Fibroblast of the conjunctiva (primary cell): ENCODE measurements around the gene IFNAR1.

Experiments used
- DNase-seq: peaks from one replicate; pipeline ENCODE4 v3.0.0-alpha.2; 2010; ENCODE audit warnings: low read depth

Gene IFNAR1

GRCh38 chr21:33402001-33402979 is 77.5 kb downstream of the IFNAR1 start:
- DNase-seq: no peak

DNA sequence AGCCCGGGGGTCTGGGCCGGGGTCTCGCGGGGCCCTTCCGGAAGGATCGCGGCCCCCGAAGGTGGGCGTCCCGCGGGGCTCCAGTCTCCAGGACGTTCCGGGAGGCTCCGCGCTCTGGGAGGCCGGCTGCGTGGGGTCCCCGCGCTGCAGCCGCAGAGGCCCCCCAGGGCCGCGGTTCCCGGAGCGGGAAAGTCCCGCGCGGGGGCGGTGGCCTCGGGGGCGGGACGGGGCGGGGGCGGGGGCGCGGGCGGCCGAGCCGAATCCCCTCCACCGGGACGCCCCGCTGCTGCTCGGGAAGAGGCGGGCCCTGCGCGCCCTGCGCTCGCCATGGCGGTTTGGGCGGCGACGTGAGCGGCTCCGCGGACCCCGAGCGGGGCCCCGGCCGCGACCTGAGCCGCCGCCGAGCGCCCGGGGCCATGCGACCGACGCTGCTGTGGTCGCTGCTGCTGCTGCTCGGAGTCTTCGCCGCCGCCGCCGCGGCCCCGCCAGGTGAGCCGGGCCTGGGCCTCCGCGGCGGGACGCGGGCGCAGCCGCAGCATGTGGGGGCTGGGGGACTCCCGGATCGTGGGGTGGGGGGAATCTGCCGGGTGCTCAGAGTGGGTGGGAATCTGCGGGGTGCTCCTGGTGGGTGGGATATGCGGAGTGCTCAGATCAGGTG is 78.5 kb downstream of the IFNAR1 start, which contains the start of gene IFNGR2:
Gene IFNGR2 (plus strand): TSS at position 286 of the 658 bp plus-strand sequence. CDS start 131 bp downstream, at position 417.
- no peak for DNase-seq

- no peak for DNase-seq
Measured at GRCh38 chr21:33403786-33404585, 79.2 kb downstream of the IFNAR1 start.

GRCh38 chr21:33406493-33406892 is 81.7 kb downstream of the IFNAR1 start:
- DNase-seq: no peak
